Fibroblast of skin of right quadriceps (primary cell): ENCODE results near the gene ZBTB46.

Experiments used
- DNase-seq: peaks from one replicate; pipeline ENCODE4 v3.0.0-alpha.2; 2013

The ZBTB46 gene

GRCh38 chr20:63744158-63744557, 86.9 kb downstream of the ZBTB46 start:
- DNase-seq: no peak

GRCh38 chr20:63743210-63743970, 87.7 kb downstream of the ZBTB46 start:
- DNase-seq: no peak

- no peak for DNase-seq
These were observed 88.6 kb downstream of the ZBTB46 start for GRCh38 chr20:63742381-63743024.

- DNase-seq: no peak
These were observed 89.2 kb downstream of the ZBTB46 start for GRCh38 chr20:63741676-63742380.

- DNase-seq: no peak
These were observed 89.7 kb downstream of the ZBTB46 start for GRCh38 chr20:63741354-63741675.

- DNase-seq: peak; percentile 86
These were observed 90.3 kb downstream of the ZBTB46 start for GRCh38 chr20:63740627-63741353.

GRCh38 chr20:63740070-63740626, 90.9 kb downstream of the ZBTB46 start:
- DNase-seq: peak; percentile 37

GRCh38 chr20:63739130-63740069, 91.7 kb downstream of the ZBTB46 start, which contains the start of gene SLC2A4RG:
Gene SLC2A4RG (plus strand): TSS chr20:63739776. CDS start chr20:63739913, 137 bp downstream.
- DNase-seq: peak; percentile 72

- peak; percentile 12 for DNase-seq
These were observed 92.4 kb downstream of the ZBTB46 start for GRCh38 chr20:63738687-63739129.

GRCh38 chr20:63737945-63738686, 92.9 kb downstream of the ZBTB46 start:
- DNase-seq: no peak

GRCh38 chr20:63737695-63737944, 93.4 kb downstream of the ZBTB46 start:
- DNase-seq: no peak

- no peak for DNase-seq
These were observed 94.0 kb downstream of the ZBTB46 start for GRCh38 chr20:63736893-63737694.

- no peak for DNase-seq
These were observed 95.0 kb downstream of the ZBTB46 start, which contains the start of gene LIME1 for GRCh38 chr20:63735859-63736718. Gene LIME1 (plus strand): TSS chr20:63736664. CDS start chr20:63737550, 886 bp downstream.

- DNase-seq: no peak
These were observed 95.9 kb downstream of the ZBTB46 start for GRCh38 chr20:63734946-63735858.

GRCh38 chr20:63734111-63734945, 96.7 kb downstream of the ZBTB46 start:
- DNase-seq: no peak

GRCh38 chr20:63733579-63734081, 97.4 kb downstream of the ZBTB46 start:
- no peak for DNase-seq

GRCh38 chr20:63733117-63733516, 97.9 kb downstream of the ZBTB46 start:
- DNase-seq: no peak
